Tibial nerve (tissue), 3 donors: ENCODE measurements around the gene SNAPC1.

ENCODE experiments used
- CTCF ChIP-seq, 5 experiments: fragments of 200-600 bp in 3 of 5; fragments of 450-650 bp in 2 of 5; sonication (generic) in 3 of 5; IDR thresholded peaks; one replicate each; pipeline ENCODE4 v1.5.1; 2016 to 2019; ENCODE audit warnings: antibody characterized with exemption in 5 of 5, mild to moderate bottlenecking in 3 of 5, moderate library complexity in 2 of 5
- POLR2A ChIP-seq, 2 donors: fragments of 450-650 bp; IDR thresholded peaks; one replicate each; pipeline ENCODE4 v1.6.1; 2017; ENCODE audit warnings: antibody characterized with exemption in 2 of 2, mild to moderate bottlenecking in 2 of 2, moderate library complexity in 2 of 2

DNA sequence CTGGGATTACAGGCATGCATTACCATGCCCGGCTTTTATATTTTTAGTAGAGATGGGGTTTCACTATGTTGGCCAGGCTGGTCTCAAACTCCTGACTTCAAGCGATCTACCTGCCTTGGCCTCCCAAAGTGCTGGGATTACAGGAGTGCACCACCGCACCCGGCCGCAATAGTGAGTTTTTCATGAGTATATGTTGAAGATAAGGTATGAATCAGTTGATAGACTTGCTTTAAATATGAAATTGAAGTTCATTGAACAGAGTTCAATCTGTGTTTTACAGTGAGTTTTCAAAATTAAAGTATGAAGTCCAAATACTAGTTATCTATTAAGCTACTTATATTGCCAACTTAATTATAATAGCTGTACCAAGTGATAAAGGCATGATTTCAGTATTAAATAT is 35.1 kb downstream of the SNAPC1 start:
- TF ChIP-seq CTCF (IDR thresholded peaks at IDR 0.05) (no peak), POLR2A (IDR thresholded peaks at IDR 0.05) (no peak)
